LNCAP (cell line): Measurements from ENCODE around the gene ARL1.

ENCODE experiments used
- TF ChIP-seq, protein P1 (sequence below): fragments of 450-650 bp; IDR thresholded peaks from 2 replicates; pipeline ENCODE4 v1.5.1; 2017; ENCODE audit warnings: mild to moderate bottlenecking

ARL1 gene

GRCh38 chr12:101415228-101415627 is 7.7 kb upstream of the ARL1 start:
- TF ChIP-seq, protein P1, sequence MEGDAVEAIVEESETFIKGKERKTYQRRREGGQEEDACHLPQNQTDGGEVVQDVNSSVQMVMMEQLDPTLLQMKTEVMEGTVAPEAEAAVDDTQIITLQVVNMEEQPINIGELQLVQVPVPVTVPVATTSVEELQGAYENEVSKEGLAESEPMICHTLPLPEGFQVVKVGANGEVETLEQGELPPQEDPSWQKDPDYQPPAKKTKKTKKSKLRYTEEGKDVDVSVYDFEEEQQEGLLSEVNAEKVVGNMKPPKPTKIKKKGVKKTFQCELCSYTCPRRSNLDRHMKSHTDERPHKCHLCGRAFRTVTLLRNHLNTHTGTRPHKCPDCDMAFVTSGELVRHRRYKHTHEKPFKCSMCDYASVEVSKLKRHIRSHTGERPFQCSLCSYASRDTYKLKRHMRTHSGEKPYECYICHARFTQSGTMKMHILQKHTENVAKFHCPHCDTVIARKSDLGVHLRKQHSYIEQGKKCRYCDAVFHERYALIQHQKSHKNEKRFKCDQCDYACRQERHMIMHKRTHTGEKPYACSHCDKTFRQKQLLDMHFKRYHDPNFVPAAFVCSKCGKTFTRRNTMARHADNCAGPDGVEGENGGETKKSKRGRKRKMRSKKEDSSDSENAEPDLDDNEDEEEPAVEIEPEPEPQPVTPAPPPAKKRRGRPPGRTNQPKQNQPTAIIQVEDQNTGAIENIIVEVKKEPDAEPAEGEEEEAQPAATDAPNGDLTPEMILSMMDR, result no peak

DNA sequence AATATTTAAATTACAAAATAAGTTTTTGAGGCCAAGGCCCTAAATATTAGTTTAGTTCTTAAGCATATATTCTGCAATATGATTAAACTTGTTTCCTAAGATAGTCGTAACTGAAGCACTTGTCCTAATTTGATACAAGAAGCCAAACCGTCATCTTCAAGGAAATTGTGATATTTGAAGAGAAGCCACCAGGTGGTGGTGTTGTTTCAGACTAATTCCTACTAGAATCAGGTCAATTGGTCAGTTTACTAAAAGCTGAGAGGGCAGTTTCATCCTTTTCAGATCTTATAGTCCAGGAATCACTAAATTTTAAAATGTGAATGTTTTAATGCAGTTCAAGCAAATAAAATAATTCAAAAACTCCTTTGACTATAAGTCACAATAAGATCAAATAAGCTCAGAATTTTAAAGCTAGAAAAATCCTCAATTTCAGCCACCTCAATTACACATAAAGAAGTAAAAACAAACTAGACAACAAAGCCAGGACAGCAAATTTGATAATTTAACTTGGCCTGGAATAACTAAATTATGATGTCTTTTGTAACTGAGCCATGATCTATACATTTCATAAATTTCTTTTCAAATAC is 7.1 kb upstream of the ARL1 start:
- TF ChIP-seq, protein P1, result peak; percentile 65

- TF ChIP-seq, protein P1, result no peak
Measured at GRCh38 chr12:101407049-101407435, 530 bp downstream of the ARL1 start.

- TF ChIP-seq, protein P1, result no peak
Measured at GRCh38 chr12:101379149-101379548, 28.4 kb downstream of the ARL1 start.

- TF ChIP-seq, protein P1, result no peak
Measured at GRCh38 chr12:101375573-101375972, 32.0 kb downstream of the ARL1 start.

DNA sequence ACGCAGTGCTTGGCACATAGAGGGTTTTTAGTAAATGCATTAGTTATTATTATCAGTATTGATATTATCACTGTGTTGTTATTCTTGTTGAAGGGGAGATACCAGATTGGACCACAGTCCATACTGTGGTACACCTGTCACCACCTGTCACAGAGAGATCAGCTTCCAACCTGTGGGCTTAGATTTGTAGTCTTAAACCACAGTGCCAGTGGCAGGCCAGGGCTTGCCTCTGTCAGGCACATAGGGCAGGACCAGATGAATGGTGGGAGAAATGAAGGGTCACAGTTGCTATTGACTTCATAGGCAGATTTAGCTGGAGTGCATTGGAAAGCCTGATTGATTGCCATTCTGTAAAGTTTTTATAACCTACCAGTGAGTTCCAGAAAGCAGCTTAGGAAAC is 35.1 kb downstream of the ARL1 start:
- TF ChIP-seq, protein P1, result no peak

DNA sequence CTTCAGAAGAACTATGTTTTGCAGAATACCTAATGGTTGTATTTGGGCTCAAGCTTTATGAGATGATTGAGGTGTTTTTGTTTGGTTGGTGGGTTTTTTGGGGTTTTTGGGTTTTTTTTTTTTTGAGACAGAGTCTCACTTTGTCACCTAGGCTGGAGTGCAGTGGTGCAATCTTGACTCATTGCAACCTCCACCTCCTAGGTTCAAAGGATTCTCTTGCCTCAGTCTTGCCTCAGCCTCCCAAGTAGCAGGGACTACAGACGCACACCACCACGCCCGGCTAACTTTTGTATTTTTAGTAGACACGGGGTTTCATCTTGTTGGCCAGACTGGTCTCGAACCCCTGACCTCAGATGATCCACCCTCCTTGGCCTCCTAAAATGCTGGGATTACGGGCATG is 39.6 kb downstream of the ARL1 start:
- TF ChIP-seq, protein P1, result no peak

DNA sequence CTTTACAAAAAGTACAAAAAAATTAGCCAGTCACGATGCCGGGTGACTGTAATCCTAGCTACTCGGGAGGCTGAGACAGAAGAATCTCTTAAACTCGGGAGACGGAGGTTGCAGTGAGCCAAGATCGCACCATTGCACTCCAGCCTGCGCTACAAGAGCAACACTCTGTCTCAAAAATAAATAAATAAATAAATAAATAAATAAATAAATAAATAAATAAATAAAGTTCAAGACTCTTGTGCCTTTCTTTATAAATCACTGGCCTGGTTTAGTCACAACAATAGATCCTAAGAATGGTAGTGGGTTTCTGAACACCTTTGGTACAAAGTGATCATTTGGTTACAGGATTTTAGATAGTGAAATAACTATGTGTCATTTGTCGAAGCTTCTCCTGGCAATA is 46.1 kb downstream of the ARL1 start:
- TF ChIP-seq, protein P1, result no peak
